NCI-H1930 (cell line): ENCODE data around the gene PRKCQ.

Source experiments
- DNase-seq, 2 experiments: peaks; one replicate each; lab custom pipeline; 2025; lab: John Stamatoyannopoulos, UW

PRKCQ gene

GRCh38 chr10:6579904-6580278 lies at the start of gene PRKCQ:
TSS of gene PRKCQ (minus strand) at chr10:6580276. CDS start at chr10:6515135, 65,141 bp downstream.
- no peak for DNase-seq

GRCh38 chr10:6625428-6625827 lies 45.4 kb upstream of the PRKCQ start:
- no peak for DNase-seq

GRCh38 chr10:6624392-6624791 lies 44.3 kb upstream of the PRKCQ start:
- no peak for DNase-seq

DNA sequence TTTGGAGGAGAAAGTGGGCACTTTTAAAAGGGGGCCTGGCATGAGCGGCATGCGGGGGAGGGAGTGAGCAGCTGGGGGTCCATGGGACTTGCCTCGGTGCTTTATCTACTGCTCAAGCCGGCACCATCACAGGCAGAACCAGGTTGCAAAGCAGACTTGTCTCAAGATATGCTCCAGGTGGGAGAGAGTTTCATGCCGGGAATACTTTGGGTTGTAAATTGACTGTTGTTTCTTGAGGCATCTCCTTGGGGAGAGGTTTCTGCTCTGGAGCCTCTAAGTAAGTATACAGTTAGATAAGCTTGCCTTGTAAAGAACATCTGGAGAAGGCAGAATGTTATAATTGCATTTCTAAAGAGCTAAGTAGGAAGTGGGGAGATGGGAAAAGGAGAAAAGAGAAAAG lies 42.8 kb upstream of the PRKCQ start:
- DNase-seq: no peak

DNA sequence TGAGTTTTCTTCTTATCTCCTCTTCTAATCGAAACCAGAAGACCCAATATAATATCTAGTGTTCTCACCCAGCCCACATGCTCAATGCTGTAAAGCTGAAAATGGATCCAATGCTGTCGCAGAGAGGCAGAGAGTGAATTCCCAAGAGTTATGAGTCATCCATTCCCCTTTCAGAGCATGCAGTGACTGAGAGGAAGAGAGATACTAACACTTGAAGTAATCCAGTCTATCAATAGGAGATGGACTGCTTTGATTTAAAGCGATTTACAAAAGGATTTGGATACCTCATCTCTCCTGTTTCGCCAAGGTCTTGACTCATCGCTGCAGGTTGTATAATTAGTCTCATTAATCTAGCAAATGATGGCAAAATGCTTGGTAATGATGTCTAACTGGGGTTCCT lies 41.5 kb upstream of the PRKCQ start:
- no peak for DNase-seq

DNA sequence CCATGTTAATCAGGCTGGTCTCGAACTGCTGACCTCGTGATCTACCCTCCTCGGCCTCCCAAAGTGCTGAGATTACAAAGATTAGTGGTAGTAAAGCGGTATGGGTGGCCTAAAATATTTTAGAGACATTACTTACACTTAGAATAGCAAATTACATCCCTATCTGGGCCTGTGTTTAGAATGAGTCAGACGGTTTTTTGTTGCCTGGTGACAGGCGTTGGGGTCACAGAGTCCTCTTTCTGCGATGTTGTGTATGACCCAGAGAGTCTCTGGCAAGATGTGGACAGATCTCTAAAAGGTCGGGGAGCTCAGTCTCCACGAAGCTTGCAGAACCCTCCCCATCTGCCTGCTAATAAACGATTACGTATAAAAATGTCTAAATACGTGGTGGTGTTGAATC lies 39.6 kb upstream of the PRKCQ start:
- no peak for DNase-seq

GRCh38 chr10:6618340-6618739 lies 38.3 kb upstream of the PRKCQ start:
- DNase-seq: no peak

DNA sequence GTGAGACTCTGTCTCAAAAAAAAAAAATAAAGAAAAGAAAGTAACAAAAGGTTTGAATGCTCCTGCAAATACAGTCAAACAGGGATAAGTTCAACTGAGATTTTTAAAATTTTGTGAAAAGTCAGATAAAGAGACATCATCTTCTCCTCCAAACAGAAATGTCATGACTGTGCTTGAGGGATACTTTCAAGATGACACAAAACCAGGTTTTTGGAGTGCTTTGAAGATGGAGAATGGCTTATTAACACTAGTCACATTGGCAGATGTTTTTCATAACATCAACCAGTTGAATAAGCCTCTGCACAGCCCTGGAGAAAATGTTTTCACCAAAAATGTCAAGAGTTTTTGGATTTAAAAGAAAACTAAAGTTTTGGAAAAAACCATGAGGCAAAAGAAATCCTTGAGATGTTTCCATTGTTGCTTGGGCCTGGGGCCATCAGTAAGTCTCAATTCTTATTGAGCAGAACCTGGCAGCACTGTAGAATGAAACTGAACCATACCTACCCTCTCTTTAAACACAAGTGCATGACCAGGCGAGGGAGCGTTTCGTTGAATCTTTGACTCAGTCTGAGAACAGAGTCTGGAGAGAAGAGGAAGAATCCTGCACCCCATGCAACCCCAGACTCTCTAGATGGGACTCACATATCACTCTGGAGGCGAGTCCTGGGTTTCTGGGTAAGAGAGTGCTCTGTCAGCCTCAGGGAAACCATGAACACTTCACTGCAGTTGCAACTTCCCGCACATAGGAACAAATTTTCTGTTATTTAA lies 37.4 kb upstream of the PRKCQ start:
- no peak for DNase-seq

DNA sequence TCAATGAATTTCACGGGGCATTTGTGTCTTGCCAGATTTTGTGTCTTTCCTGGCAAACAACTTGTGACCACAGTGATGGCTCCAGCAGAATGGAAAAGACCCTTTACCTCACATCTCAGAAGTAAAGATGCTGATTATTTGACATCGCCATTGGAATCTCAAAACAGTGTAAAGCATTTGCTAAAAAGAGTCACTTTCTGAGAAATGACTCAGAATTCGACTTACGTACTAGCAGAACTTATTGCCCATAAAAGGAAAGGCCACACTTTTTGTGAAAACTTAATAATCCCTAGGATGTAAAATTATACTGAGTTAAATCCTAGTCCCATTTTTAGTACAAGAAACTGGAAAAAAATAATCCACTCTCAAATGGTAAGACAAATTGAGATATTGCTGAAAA lies 35.9 kb upstream of the PRKCQ start:
- DNase-seq: no peak

DNA sequence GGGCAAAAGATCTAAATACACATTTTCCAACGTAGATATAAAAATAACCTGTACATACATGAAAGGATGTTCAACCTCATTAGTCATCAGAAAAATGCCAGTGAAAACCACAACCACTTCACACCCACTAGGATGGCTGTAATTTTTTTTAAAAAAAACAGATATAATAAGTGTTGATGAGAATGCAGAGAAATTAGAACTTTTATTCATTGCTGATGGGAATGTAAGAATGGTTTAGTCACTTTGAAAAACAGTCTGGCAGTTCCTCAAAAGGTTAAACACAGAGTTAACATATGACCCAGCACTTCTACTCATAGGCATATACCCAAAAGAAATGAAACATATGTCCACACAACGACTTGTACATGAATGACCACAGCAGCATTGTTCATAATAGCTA lies 32.3 kb upstream of the PRKCQ start:
- no peak for DNase-seq

DNA sequence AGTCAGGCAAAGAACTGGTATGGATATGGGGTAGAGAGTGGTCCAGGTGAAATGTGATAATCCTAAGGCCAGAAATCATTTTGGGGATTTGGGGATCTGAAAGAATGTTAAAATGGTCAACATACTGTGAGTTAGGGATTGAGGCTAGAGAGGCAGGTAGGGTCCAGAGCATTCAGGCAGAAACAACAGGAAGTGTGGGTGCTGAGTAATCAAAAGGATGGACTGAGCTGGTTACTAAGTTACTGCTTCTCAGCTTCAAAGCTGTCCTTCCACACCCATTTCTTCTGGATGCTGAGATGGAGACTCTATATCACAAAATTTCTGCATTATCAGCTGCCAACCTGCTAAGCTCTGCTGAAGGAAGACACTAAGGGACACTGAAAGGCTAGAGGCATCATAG lies 30.6 kb upstream of the PRKCQ start:
- DNase-seq: no peak

GRCh38 chr10:6609625-6610024 lies 29.5 kb upstream of the PRKCQ start:
- no peak for DNase-seq

GRCh38 chr10:6607778-6608177 lies 27.7 kb upstream of the PRKCQ start:
- DNase-seq: no peak

DNA sequence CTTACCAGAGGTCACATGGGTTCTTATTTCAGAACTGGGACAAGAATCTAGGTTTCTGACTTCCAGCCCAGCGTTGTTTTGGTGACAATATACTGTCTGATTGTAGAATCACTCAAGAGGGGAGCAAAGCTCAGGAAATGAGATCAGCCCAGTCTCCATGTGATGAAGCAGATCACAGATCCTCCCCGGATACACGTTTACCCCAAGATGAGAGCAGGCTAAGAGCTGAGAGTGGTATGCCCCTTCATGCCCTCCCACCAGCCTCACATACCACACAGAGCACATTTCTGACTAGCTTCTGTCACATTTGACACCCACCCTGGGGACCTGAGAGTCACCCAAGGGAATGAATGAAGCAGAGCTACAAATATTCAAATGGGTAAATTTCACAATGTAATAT lies 27.1 kb upstream of the PRKCQ start:
- no peak for DNase-seq

DNA sequence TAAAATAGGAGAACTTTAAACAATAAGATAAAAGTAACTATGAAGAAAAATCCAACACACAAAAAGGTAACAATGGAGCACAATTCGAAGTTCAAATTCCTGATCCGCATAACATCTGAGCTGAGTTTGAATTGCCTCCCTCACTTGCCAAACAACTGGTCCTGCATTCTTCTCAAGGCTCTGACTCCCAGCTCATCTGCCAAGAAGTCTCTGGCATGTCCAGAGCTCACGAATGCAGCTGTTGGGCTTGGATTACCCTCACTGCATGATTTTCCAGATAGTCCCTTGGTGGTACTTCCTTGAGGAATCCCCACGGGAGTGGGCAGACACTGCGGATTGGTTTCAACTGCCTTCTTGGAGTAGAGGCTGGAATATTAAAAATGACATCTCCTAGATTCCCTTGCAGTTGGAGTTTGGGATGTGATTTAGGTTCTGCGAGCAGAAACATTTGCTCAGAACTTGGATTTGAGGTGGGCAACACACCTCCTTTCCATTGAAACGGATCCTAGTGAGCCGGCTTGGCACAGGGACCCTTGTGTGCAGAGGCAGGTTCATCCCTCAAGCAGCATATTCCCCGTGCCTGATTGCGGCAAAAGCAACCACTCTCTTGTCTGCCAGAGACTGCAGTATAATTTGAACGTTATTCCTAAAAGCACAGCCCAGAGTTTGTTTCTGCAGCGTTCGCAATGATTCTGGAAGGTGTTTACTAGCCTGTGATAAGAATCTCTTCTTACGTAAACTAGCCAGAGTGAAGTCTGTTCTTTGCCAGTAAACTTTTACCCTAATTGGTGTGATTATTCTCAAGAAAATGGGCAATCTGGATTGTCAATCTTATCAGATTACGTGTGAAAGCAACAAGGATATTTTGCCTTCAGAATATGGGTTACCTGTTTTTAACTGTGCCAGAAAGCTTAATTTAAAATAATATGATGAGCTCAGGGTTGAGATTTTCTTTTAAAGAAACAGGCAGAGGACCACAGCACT lies 23.4 kb upstream of the PRKCQ start:
- DNase-seq: no peak

DNA sequence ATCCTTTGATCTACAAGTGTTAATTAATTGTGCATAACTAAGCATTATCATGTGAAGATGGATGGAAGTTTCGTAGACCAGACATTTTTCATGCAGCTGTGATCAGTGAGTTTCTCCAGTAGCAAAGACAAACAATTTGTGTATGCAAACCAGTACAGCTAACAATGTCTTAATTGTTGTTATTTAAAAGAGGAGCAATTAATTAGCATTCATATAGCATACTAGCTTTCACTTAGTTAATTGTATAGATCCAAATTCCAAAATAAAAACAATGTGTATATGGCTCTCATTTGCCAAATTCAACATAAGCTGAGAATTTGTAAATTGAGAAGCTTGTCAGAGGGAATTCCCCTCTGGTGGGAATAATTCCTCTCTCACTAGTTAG lies 22.6 kb upstream of the PRKCQ start:
- no peak for DNase-seq

DNA sequence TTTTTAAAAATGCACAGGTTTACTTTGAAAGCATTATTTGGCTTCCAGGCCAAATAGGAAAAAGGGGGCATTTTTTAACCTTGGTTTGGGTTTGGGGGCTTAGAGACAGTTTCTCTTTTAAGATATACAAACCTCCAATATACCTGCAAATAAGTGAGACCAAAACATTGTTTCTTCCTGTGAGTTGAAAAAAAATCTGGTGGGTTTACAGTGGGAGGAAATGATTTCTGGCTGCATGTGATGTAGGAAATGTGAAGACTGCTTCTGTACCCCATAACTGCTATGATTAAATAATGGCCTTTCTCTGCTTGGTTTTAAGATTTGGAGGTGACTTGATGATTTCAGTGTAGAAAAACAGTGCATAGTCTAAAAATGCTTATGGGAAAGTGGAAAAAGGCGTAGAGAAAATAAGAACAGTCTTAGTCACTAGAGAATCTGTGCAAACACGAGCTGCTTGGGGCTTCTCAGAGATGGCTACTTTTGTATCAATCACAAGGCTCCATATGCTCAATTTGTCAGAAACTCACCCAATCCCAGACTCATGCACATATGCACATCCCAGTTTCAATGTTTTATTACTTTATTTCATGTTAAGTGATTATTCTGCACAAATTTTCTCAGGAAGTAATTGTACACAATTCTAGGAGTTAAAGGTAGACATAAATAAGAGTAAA lies 22.1 kb upstream of the PRKCQ start:
- no peak for DNase-seq

DNA sequence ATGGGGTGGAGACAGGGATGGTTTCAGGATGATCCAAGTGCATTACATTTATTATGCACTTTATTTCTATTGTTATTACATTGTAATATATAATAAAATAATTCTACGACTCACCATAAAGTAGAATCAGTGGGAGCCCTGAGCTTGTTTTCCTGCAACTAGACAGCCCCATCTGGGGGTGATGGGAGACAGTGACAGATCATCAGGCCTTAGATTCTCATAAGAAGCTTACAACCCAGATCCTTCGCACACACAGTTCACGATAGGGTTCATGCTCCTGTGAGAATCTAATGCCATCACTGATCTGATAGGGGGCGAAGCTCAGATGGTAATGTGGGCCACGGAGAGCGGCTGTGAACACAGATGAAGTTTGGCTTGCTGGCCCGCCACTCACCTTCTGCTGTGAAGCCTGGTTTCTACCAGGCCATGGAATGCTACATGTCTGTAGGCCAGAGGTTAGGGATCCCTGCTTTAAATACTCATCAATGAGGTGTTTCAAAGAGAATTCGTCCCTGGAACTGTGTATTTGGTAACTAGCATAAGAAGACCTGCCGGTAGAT lies 21.2 kb upstream of the PRKCQ start:
- no peak for DNase-seq

GRCh38 chr10:6600224-6600987 lies 20.3 kb upstream of the PRKCQ start:
- no peak for DNase-seq

DNA sequence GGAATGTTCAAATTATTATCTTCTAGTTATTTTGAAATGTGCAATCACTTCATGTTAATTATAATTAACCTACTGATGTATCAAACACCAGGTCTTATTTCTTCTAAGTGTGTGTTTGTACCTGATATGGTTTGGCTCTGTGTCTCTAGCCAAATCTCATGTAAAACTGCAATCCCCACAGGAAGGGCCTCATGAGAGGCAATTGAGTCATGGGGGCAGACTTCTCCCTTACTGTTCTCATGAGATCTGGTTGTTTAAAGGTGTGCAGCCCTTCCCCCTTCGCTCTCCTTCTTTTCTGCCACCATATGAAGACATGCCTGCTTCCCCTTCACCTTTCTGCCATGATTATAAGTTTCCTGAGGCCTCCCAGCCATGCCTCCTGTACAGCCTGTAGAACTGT lies 18.6 kb upstream of the PRKCQ start:
- no peak for DNase-seq

GRCh38 chr10:6597478-6597877 lies 17.4 kb upstream of the PRKCQ start:
- no peak for DNase-seq

GRCh38 chr10:6595499-6595898 lies 15.4 kb upstream of the PRKCQ start:
- no peak for DNase-seq
